NCI-H226 (cell line): ENCODE data around the gene ORC3.
A peak's percentile ranks its signal among the peaks of the same experiment; 100 is the strongest.
"Not testable (repeated sequence)": the region's sequence is repeated elsewhere in the genome, so short reads cannot be mapped to it uniquely, and the experiment has no call there.

Source experiments
- DNase-seq: peaks from one replicate; pipeline ENCODE4 v3.0.0-alpha.2; 2015

ORC3 gene

DNA sequence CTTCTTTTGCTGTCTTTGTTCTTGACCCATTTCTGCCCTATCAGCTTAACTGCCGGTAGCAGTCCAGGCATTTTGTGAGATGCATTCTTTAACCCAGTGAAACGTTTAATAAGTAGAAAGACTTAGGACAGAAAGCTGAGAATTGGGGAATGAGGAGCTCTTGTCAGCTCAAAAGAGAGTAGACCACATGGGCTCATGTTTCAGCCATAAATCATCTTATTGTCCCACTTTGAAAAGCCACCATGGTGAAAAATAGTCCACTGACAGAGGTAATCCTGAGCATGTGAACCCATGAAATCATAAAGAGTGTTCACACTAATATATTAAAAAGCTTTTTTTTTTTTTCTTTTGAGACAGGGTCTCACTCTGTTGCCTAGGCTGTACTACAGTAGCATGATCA is 16.3 kb downstream of the ORC3 start:
- no peak for DNase-seq

DNA sequence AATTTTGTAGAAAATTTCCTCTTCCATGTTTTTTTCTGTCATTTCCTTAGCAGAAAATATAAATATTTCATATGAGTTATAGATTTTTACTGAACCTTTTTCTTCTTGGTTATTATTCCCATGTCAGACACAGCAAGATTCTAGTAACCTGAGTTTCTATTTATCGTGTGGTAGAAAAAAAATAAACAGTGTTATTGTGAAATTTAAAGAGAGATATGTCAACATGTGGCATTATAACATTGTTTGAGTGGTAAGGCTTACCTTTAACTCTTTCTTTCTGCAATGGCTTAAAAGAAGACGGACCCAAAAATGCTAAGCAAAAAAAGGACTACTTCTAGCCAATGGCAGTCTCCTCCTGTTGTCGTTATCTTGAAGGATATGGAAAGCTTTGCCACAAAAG is 18.9 kb downstream of the ORC3 start:
- no peak for DNase-seq

GRCh38 chr6:87613018-87613417 is 23.1 kb downstream of the ORC3 start:
- DNase-seq = not testable (repeated sequence)

GRCh38 chr6:87617405-87617804 is 27.5 kb downstream of the ORC3 start:
- DNase-seq = no peak

- no peak for DNase-seq
Measured at GRCh38 chr6:87618531-87618930, 28.6 kb downstream of the ORC3 start.

- DNase-seq = peak; percentile 3
Measured at GRCh38 chr6:87623248-87623647, 33.3 kb downstream of the ORC3 start.

DNA sequence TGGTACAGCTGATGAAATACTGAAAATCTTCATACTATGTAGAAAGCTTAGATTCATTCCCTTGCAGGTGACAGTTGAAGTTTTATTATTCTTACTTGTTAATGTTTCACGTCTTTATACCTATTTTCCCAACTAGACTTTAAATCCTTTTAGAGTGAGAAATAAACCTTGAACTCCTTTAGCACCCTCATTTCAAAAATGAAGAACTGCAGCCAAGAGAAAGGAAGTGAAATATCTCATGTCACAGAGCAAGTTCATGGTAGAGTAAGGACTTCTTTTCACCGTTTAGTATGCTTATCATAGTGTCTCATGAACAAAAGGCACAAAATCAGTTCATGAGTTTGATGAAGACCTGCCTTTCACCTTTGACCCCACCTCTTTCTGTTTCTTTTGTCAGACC is 38.5 kb downstream of the ORC3 start:
- no peak for DNase-seq

DNA sequence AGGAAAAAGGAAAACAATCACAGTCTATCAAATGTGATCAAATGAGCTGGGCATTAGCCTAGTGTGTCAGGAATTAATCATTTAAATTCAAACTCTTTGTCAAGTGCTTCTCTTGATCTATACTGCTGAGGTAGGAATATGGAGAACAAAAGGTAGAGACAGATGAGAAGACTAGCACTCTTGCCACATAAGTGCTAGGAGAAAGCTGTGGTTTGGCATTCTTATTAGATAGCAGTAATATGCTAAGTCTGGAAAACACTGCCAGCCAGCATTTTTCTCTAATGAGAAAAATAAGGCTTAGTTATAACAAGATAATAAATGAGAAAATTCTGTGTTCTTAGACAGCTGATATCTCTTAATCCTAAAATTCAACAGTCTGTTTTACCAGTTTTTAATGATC is 38.9 kb downstream of the ORC3 start:
- no peak for DNase-seq

DNA sequence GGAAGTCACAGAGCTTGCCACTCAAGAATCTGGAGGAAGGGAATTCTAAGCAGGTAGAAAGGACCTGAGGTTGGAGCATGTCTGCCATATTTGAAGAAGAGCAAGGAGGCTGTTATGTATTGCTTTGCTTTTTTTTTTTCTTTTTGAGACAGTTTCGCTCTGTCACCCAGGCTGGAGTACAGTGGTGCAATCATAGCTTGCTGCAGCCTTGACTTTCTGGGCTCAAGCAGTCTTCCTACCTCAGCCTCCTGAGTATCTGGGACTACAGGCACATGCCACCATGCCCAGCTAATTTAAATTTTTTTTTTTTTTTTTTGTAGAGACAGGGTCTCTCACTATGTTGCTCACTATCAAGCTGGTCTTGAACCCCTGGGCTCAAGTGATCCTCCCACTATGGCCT is 40.8 kb downstream of the ORC3 start:
- no peak for DNase-seq

GRCh38 chr6:87633851-87634250 is 43.9 kb downstream of the ORC3 start:
- DNase-seq = no peak

DNA sequence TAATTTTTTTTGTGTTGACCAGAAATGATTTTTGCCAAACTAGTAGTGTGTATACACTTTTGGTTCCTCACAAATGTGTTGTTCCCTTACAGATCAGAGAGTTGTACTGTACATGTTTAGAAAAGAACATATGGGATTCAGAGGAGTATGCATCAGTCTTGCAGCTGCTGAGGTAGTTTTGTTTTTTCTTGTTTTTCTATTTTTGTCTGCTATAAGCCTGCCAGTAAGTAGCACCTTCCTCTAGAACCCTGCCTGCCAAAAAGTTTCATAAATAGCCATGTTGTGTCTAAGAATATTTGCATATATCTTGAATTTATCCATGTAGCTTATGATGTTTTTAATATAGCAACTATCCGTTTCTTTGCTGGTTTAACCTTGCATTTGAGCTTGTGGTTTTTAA is 46.4 kb downstream of the ORC3 start:
- no peak for DNase-seq

DNA sequence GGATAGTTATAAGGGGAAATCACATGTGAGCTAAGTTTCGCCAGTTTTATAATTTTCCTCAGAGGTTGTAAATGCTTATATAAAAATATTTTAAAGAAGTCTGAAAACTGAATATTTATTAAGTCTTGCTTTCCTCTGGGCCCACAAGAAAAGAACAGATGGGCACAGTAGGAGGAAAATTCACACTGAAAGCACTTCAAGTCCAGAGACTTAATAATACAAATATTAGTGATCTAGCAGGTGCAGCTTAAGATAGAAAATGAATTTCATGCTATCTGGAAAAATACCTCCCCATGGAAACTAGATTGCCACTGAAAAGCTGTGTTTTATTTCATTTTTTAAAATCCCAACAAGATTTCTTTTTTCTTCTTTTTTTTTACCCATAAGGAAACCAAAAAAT is 47.2 kb downstream of the ORC3 start:
- DNase-seq = no peak

DNA sequence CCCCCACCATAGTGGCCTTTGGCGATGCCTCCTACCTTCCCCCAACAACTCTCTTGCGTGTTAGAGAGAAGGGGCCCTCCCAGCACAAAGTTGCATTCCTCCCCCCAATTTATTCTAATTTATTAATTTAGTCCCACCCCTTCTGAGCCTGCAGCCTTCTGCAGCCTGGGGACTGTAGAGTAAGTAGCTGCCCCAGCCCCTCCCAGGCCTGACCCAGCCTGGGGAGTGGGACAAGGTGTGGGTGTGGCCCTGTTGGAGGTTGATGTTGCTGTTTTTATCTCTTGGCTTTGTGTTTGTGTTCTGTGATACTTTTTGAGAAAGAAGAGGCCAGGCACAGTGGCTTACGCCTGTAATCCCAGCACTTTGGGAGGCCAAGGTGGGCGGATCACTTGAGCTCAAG is 49.4 kb downstream of the ORC3 start:
- DNase-seq = no peak

- no peak for DNase-seq
Measured at GRCh38 chr6:87641065-87641692, 51.2 kb downstream of the ORC3 start.

DNA sequence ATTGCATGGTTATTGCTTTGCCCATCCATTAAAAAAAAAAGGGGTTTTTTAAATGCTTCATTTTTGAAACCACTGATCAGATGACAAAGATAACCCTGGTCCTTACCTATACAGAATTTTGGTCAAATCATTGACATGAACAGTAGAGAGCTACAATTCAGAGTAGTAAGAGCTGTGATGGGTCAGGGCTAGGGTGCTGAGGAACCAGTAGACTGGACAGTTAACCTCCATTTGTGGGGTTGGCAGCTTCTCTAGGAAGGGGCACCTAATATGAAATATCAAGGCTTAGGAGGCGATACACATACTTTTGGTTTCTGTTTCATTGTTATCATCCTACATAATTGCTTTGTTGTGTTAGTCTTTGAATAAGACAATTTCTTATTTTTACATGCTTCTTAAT is 55.1 kb downstream of the ORC3 start:
- DNase-seq = no peak

GRCh38 chr6:87653074-87653962 is 63.4 kb downstream of the ORC3 start:
- no peak for DNase-seq

DNA sequence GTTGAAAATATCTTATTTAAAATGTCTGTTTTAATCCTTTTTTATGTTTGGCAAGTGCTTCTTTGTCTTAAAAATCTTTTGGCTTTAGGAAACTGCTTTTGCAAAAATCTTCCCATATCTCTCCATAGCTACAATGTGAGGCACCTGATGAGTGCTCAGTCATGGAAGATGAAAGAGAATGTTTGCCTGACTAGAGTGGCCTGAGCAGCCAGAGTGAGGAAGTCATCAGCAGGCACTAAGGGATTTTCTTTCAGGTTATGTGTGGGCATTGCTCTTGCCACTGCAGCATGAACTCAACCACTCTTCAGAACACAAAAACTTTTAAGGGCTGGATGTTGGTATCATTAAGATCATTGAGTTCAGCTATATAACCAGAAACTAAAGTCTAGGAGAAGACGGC is 64.2 kb downstream of the ORC3 start:
- no peak for DNase-seq

DNA sequence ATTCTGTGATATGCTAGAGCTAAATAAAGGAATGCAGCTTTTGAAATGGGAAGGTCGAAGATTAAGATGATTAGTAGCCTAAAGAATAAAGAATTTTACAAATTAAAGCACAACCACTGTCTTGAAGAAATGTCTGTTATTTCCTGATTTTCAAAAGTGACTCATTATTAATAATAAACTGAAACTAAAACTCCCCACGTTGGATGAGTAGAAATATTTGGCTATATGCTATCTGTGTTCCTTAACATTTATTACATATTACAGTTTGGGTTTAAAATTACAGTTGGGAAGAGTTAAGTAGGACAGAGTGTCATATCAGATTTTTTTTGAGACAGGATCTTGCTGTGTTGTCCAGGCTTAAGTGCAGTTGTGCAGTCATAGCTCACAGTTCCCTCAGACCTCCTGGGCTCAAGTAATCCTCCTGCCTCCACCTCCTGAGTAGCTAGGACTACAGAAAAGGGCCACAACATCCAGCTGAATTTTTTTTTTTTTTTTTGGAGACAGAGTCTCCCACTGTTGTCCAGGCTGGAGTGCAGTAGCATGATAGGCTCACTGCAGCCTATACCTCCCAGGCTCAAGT is 65.0 kb downstream of the ORC3 start:
- no peak for DNase-seq

DNA sequence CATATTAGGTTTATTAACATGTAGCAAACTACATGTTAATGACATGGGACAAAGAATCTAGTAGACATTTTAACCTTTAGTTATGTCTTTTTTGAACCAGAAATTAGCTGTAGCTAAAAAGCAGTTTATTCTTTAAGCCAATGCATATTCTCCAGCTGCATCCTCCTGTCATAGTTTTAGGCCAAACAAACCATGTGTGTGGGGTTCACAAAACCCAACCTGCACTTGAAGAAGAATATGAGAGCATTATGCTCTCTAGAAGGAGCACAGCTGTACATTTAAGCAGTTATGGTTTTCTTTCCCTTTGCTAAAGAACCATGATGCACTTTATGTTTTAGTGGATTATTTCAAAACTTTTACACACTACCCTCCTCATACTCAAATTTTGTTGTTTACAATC is 65.9 kb downstream of the ORC3 start:
- no peak for DNase-seq

DNA sequence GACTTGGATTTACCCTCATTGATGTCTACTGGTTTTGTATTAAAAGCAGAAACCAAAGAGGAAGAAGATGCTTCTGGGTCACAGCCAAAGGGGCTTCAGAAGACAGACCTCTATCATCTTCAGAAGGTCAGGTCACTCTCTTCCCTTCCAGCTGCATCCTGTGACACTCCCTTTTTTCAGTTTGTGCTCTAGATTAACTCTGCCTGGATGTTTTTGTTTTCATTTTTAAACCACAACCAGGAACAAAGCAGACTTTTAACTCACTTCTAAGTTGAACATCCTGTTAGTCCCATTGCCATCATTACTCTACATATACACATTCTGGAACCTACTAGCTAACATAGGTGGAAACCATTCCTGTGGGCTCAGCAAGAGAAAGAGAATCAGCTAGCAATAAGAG is 66.9 kb downstream of the ORC3 start:
- no peak for DNase-seq

GRCh38 chr6:87658516-87658915 is 68.6 kb downstream of the ORC3 start:
- DNase-seq = no peak

DNA sequence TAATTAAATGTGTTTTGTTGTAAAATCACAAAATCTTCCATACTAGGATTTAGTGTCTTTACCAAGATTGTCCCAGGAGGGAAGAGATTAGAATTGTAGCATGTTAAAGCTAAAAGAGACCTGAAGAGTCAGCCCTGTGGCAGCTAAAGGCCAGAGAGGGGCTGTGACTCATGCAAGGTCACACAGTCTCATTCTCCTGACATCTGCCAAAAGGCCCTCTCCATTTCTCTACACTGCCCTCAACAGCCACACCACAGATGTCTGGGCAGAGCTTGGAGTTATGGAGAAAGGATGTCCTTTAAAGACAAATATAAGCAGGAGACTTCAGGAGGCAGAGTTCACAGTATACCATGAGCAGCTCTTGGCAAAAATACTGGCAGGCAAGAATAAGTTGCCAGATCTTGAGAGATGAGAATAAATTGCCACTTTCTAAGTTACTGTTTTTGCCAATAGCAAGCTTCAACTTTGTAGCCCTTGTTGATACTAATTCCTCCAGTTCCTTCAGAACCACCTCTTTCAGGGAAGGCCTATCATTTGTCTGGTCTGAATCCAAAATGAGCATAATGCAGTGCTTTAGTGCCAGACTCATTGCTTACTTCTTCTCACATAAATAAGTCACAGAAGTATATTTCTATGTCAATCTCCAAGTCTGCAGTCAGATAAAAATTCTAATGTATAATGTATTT is 70.4 kb downstream of the ORC3 start:
- DNase-seq = peak; percentile 24

GRCh38 chr6:87661016-87661415 is 71.1 kb downstream of the ORC3 start:
- DNase-seq = no peak

DNA sequence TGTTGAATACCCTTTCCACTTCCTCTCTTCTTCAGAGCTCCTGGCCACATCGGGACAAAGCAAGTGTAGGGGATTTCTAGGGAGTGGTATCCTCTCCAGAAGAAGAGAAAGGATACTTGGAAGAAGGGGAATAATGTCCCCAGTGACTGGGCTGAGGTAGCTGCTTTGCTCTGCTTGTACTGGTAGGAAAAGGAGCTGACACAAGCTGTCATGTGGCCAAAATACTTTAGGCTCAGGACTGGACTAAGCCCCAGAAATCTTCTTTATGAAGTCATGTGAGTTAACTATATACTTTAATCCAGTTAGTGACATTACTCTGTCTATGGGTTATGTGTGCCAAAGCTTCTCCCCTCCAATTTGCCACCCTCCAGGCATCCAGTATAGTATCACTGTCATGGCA is 71.6 kb downstream of the ORC3 start:
- DNase-seq = no peak
